A549 (cell line): ENCODE results near the gene ALG6. TPM values are rescaled to one million over a fixed set of nuclear protein-coding genes. Genes with fewer than 3 reads are reported as not detected.

ENCODE experiments used
- ATAC-seq, 2 experiments: fragments of 200-7000 bp in 1 of 2; fragments of >200 bp in 1 of 2; cut with Nextera tagmentation in 1 of 2; cut with Tn5 transposase in 1 of 2; 3 replicates each; pipeline versions ENCODE4 v1.8.0 to v1.9.1; 2018 to 2020; ENCODE audit warnings: mild to moderate bottlenecking in 1 of 2, moderate library complexity in 1 of 2
- CTCF ChIA-PET: fragments of 300-600 bp; sonication (Branson Sonifier 250); formaldehyde crosslinking; extraction: SDS; loops from one replicate; lab custom pipeline; 2021; ENCODE audit warnings: antibody characterized with exemption, inconsistent platforms; lab: Yijun Ruan, JAX
- POLR2A ChIA-PET: fragments of 350-600 bp; formaldehyde crosslinking; extraction: SDS; loops from one replicate; lab custom pipeline; 2021; ENCODE audit warnings: antibody characterized with exemption, inconsistent platforms; lab: Yijun Ruan, JAX
- DNase-seq, 2 experiments: peaks; one replicate each; pipeline versions ENCODE4 v3.0.0 to v3.0.0-alpha.2; 2011 to 2016; ENCODE audit warnings: low read depth in 1 of 2, low spot score in 1 of 2
- FAIRE-seq: peaks from 2 replicates; lab custom pipeline; 2011; peaks lifted over from hg19 to GRCh38; lab: Jason Lieb, UNC
- H3K27ac ChIP-seq, 2 experiments: fragments of >200 bp; sonication (Bioruptor Twin); formaldehyde crosslinking; 3 replicates each; pipeline ENCODE4 v1.5.1; 2016 to 2017
- H3K4me1 ChIP-seq: fragments of >200 bp; sonication (Bioruptor Twin); formaldehyde crosslinking; 3 replicates; pipeline ENCODE4 v1.6.1; 2016
- H3K4me2 ChIP-seq: fragments of >200 bp; sonication (Bioruptor Twin); formaldehyde crosslinking; 3 replicates; pipeline ENCODE4 v1.6.1; 2016
- H3K4me3 ChIP-seq: fragments of >200 bp; sonication (Bioruptor Twin); formaldehyde crosslinking; 3 replicates; pipeline ENCODE4 v1.5.1; 2016
- H3K9me3 ChIP-seq: fragments of >200 bp; sonication (Bioruptor Twin); formaldehyde crosslinking; 3 replicates; pipeline ENCODE4 v1.6.1; 2016
- CBX8 ChIP-seq: fragments of 200-600 bp; sonication (generic); IDR thresholded peaks from 2 replicates; pipeline ENCODE4 v1.6.1; 2016
- CHD4 ChIP-seq: fragments of 200-600 bp; sonication (generic); IDR thresholded peaks from 2 replicates; pipeline ENCODE4 v1.6.1; 2016; ENCODE audit warnings: antibody characterized with exemption, mild to moderate bottlenecking, borderline replicate concordance
- E2F6 ChIP-seq: IDR thresholded peaks from 2 replicates; pipeline ENCODE4 v1.6.1; 2012; ENCODE audit warnings: low read depth, borderline replicate concordance
- EHF ChIP-seq: fragments of 250-450 bp; sonication (Bioruptor Pico); IDR thresholded peaks from 2 replicates; pipeline ENCODE4 v1.5.0; 2020; ENCODE audit warnings: mild to moderate bottlenecking
- FOXS1 ChIP-seq: fragments of 250-450 bp; sonication (Bioruptor Pico); IDR thresholded peaks from 2 replicates; pipeline ENCODE4 v1.5.0; 2020; ENCODE audit warnings: mild to moderate bottlenecking, moderate library complexity
- HEYL ChIP-seq: fragments of 250-450 bp; sonication (Bioruptor Pico); IDR thresholded peaks from 2 replicates; pipeline ENCODE4 v1.8.0; 2021; ENCODE audit warnings: mild to moderate bottlenecking, moderate library complexity
- HMGXB4 ChIP-seq: fragments of 250-450 bp; sonication (Bioruptor Pico); IDR thresholded peaks from 2 replicates; pipeline ENCODE4 v1.5.0; 2021; ENCODE audit warnings: mild to moderate bottlenecking, moderate library complexity, borderline replicate concordance
- HOXB13 ChIP-seq: fragments of 250-450 bp; sonication (Bioruptor Pico); IDR thresholded peaks from 2 replicates; pipeline ENCODE4 v1.5.0; 2020; ENCODE audit warnings: low read depth, mild to moderate bottlenecking, moderate library complexity
- HOXB5 ChIP-seq: fragments of 250-450 bp; sonication (Bioruptor Pico); IDR thresholded peaks from 2 replicates; pipeline ENCODE4 v1.5.0; 2020; ENCODE audit warnings: mild to moderate bottlenecking, moderate library complexity
- KDM1A ChIP-seq: fragments of 200-600 bp; sonication (generic); IDR thresholded peaks from 2 replicates; pipeline ENCODE4 v1.6.1; 2016; ENCODE audit warnings: low read depth, mild to moderate bottlenecking
- MAZ ChIP-seq: fragments of 150-350 bp; IDR thresholded peaks from 2 replicates; pipeline ENCODE4 v1.6.1; 2014; ENCODE audit warnings: antibody characterized with exemption, low read depth, low read length, borderline replicate concordance
- MYC ChIP-seq: IDR thresholded peaks from 2 replicates; pipeline ENCODE4 v1.6.1; 2012; ENCODE audit warnings: mild to moderate bottlenecking, inconsistent platforms, low read length, improper control_type of control experiment, borderline replicate concordance
- NFE2L2 ChIP-seq: fragments of 150-350 bp; conservative IDR thresholded peaks from 2 replicates; pipeline ENCODE4 v1.6.1; 2014; ENCODE audit warnings: low read length
- NR3C1 ChIP-seq: fragments of >200 bp; sonication (Bioruptor Twin); formaldehyde crosslinking; IDR thresholded peaks from 3 replicates; pipeline ENCODE4 v1.6.1; 2017
- PBX3 ChIP-seq: IDR thresholded peaks from 2 replicates; pipeline ENCODE4 v1.6.1; 2012
- PHF8 ChIP-seq: fragments of 200-600 bp; sonication (generic); IDR thresholded peaks from 2 replicates; pipeline ENCODE4 v1.6.1; 2016; ENCODE audit warnings: low read depth, mild to moderate bottlenecking, antibody characterized with exemption, moderate library complexity, borderline replicate concordance
- POLR2AphosphoS2 ChIP-seq: conservative IDR thresholded peaks from 2 replicates; pipeline ENCODE4 v1.6.1; 2012; ENCODE audit warnings: low read length, improper control_type of control experiment, inconsistent platforms
- RARB ChIP-seq: fragments of 250-450 bp; sonication (Bioruptor Pico); IDR thresholded peaks from 2 replicates; pipeline ENCODE4 v1.8.0; 2021; ENCODE audit warnings: mild to moderate bottlenecking, moderate library complexity
- SMC3 ChIP-seq: fragments of >200 bp; sonication (Bioruptor Twin); formaldehyde crosslinking; IDR thresholded peaks from 3 replicates; pipeline ENCODE4 v1.6.1; 2018; ENCODE audit warnings: inconsistent platforms
- ZC3H11A ChIP-seq: fragments of 450-650 bp; IDR thresholded peaks from 2 replicates; pipeline ENCODE4 v1.6.1; 2014; ENCODE audit warnings: antibody characterized with exemption, mild to moderate bottlenecking
- ZFP36 ChIP-seq: fragments of 450-650 bp; IDR thresholded peaks from 2 replicates; pipeline ENCODE4 v1.6.1; 2014; ENCODE audit warnings: borderline replicate concordance; ENCODE audit not compliant: partially characterized antibody
- ZNF302 ChIP-seq: fragments of 250-450 bp; sonication (Bioruptor Pico); IDR thresholded peaks from 2 replicates; pipeline ENCODE4 v1.9.0; 2021; ENCODE audit warnings: inconsistent platforms, mild to moderate bottlenecking, moderate library complexity
- WGBS: methylation state at CpG from one replicate; pipeline ENCODE4 v1.1.6; 2017; ENCODE audit errors: missing lambda C conversion rate; 5-methylcytosine and 5-hydroxymethylcytosine counted together
- polyA plus RNA-seq, 4 experiments: library from polyadenylated mRNA; depleted of rRNA in 3 of 4; stranded (reverse); fragments of >200 nt; fragmentation: RNase III in 1 of 4; extraction: RNeasy Plus Mini Kit Qiagen cat#74134 plus additional on column Dnase treatment in 1 of 4; gene quantifications; 2 replicates in 3 of 4; 3 replicates in 1 of 4; pipeline ENCODE4 v1.2.3, GENCODE V29; 2011 to 2017
- TF ChIP-seq, protein P1 (sequence below): fragments of >200 bp; sonication (Bioruptor Twin); formaldehyde crosslinking; IDR thresholded peaks from 3 replicates; pipeline ENCODE4 v1.6.1; 2016
- TF ChIP-seq, protein P2 (sequence below): fragments of >200 bp; sonication (Bioruptor Twin); formaldehyde crosslinking; IDR thresholded peaks from 3 replicates; pipeline ENCODE4 v1.5.1; 2016
- TF ChIP-seq, protein P3 (sequence below): fragments of >200 bp; sonication (Bioruptor Twin); formaldehyde crosslinking; IDR thresholded peaks from 2 replicates; pipeline ENCODE4 v1.6.1; 2016
- TF ChIP-seq, protein P4 (sequence below): fragments of 450-650 bp; IDR thresholded peaks from 2 replicates; pipeline ENCODE4 v1.6.1; 2014; ENCODE audit warnings: antibody characterized with exemption

The ALG6 gene
- polyA plus RNA-seq, 2 of the 4 experiments (the other 2 are of a cell fraction): 8.3 to 19.6 TPM

DNA sequence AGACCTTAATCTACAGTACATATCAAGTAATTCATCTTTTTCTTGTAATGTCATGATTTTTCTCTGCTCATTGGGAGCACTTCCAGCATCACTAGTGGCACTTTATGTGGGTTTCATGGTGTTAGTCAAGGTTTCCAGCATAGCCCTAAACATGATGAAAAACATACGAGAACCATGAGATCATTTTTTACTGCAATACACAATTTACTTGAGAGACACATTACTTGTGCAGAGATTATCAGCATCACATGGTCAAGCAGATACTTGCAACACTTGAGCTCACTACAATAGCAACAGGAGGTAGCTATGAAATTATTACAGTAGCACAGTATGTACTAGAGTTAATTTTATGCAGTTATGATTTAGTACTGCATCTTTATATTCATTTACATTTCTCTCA lies 119.2 kb downstream of the ALG6 start:
- Histone ChIP-seq H3K4me2 (no peak overlapping the region), H3K27ac (no peak overlapping the region), H3K9me3 (no peaks in the 10 kb centered on the region)
- POLR2A ChIA-PET: no interaction called here
- TF ChIP-seq HOXB13 (CRISPR knock-in tag): no peak
- no peak for TF ChIP-seq NR3C1
- TF ChIP-seq MYC: no peak
- TF ChIP-seq, protein P1, sequence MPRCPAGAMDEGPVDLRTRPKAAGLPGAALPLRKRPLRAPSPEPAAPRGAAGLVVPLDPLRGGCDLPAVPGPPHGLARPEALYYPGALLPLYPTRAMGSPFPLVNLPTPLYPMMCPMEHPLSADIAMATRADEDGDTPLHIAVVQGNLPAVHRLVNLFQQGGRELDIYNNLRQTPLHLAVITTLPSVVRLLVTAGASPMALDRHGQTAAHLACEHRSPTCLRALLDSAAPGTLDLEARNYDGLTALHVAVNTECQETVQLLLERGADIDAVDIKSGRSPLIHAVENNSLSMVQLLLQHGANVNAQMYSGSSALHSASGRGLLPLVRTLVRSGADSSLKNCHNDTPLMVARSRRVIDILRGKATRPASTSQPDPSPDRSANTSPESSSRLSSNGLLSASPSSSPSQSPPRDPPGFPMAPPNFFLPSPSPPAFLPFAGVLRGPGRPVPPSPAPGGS: no peak
- no peak for TF ChIP-seq CBX8
- no peak for TF ChIP-seq ZC3H11A
- no peak for TF ChIP-seq EHF (CRISPR knock-in tag)
- TF ChIP-seq MAZ: no peak
- TF ChIP-seq KDM1A: no peak
- no peak for TF ChIP-seq PHF8
- TF ChIP-seq, protein P2, sequence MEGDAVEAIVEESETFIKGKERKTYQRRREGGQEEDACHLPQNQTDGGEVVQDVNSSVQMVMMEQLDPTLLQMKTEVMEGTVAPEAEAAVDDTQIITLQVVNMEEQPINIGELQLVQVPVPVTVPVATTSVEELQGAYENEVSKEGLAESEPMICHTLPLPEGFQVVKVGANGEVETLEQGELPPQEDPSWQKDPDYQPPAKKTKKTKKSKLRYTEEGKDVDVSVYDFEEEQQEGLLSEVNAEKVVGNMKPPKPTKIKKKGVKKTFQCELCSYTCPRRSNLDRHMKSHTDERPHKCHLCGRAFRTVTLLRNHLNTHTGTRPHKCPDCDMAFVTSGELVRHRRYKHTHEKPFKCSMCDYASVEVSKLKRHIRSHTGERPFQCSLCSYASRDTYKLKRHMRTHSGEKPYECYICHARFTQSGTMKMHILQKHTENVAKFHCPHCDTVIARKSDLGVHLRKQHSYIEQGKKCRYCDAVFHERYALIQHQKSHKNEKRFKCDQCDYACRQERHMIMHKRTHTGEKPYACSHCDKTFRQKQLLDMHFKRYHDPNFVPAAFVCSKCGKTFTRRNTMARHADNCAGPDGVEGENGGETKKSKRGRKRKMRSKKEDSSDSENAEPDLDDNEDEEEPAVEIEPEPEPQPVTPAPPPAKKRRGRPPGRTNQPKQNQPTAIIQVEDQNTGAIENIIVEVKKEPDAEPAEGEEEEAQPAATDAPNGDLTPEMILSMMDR: no peak
- TF ChIP-seq HEYL (CRISPR knock-in tag): no peak
- TF ChIP-seq ZNF302 (CRISPR knock-in tag): no peak
- TF ChIP-seq, all 56 proteins: peak for 0
- CTCF ChIA-PET: no interaction called here
- no peaks in the 10 kb centered on the region for H3K4me1 ChIP-seq
- no peak overlapping the region for H3K4me3 ChIP-seq
- ATAC-seq: no peak
- DNase-seq: no peak
- WGBS: 89% methylated on average over 1 of the region's 1 CpG
- FAIRE-seq: no peak

- CTCF ChIA-PET: no interaction called here
Measured at GRCh38 chr1:63487336-63488065, 120.1 kb downstream of the ALG6 start.

More at GRCh38 chr1:63487336-63488065, 120.1 kb downstream of the ALG6 start:
- no peaks in the 10 kb centered on the region for H3K9me3 ChIP-seq
- 82% methylated on average over 8 of the region's 8 CpGs for WGBS
- no peak overlapping the region for H3K4me3 ChIP-seq
- H3K4me2 ChIP-seq: no peak overlapping the region
- H3K27ac ChIP-seq: no peak overlapping the region
- no peak for DNase-seq
- TF ChIP-seq NFE2L2: no peak
- no peak for TF ChIP-seq FOXS1 (CRISPR knock-in tag)
- TF ChIP-seq, protein P3, sequence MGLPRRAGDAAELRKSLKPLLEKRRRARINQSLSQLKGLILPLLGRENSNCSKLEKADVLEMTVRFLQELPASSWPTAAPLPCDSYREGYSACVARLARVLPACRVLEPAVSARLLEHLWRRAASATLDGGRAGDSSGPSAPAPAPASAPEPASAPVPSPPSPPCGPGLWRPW: no peak
- no peak for TF ChIP-seq CHD4
- no peak for TF ChIP-seq CBX8
- TF ChIP-seq SMC3: no peak
- no peak for TF ChIP-seq POLR2AphosphoS2
- no peak for TF ChIP-seq MYC
- TF ChIP-seq ZFP36: no peak
- TF ChIP-seq, protein P2: no peak
- TF ChIP-seq HEYL (CRISPR knock-in tag): no peak
- no peak for TF ChIP-seq HOXB5 (CRISPR knock-in tag)
- TF ChIP-seq PBX3: no peak
- no peak for TF ChIP-seq RARB
- TF ChIP-seq HMGXB4 (CRISPR knock-in tag): no peak
- TF ChIP-seq ZNF302 (CRISPR knock-in tag): no peak
- TF ChIP-seq E2F6: no peak
- TF ChIP-seq, protein P4, sequence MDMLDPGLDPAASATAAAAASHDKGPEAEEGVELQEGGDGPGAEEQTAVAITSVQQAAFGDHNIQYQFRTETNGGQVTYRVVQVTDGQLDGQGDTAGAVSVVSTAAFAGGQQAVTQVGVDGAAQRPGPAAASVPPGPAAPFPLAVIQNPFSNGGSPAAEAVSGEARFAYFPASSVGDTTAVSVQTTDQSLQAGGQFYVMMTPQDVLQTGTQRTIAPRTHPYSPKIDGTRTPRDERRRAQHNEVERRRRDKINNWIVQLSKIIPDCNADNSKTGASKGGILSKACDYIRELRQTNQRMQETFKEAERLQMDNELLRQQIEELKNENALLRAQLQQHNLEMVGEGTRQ: no peak
- ATAC-seq: no peak
- no peaks in the 10 kb centered on the region for H3K4me1 ChIP-seq
- POLR2A ChIA-PET: no interaction called here
- no peak for FAIRE-seq
